Parathyroid adenoma (tissue), 2 donors: ENCODE results near the gene TEX10.

Experiments
- H2AFZ ChIP-seq: fragments of 300-600 bp; sonication (generic); one replicate; pipeline ENCODE4 v1.7.0; 2017; ENCODE audit warnings: antibody characterized with exemption, mild to moderate bottlenecking
- H3K27ac ChIP-seq: fragments of 300-600 bp; sonication (generic); one replicate; pipeline ENCODE4 v1.7.0; 2017
- H3K27me3 ChIP-seq: fragments of 300-600 bp; sonication (generic); one replicate; pipeline ENCODE4 v1.7.0; 2017; ENCODE audit warnings: low read length; ENCODE audit not compliant: control insufficient read depth, insufficient read depth
- H3K36me3 ChIP-seq: fragments of 300-600 bp; sonication (generic); one replicate; pipeline ENCODE4 v1.7.0; 2017; ENCODE audit warnings: low read length; ENCODE audit not compliant: control insufficient read depth, insufficient read depth
- H3K4me1 ChIP-seq: fragments of 300-600 bp; sonication (generic); one replicate; pipeline ENCODE4 v1.7.0; 2017; ENCODE audit warnings: control low read depth
- H3K4me2 ChIP-seq: fragments of 300-600 bp; sonication (generic); one replicate; pipeline ENCODE4 v1.7.0; 2017; ENCODE audit warnings: low read length
- H3K4me3 ChIP-seq: fragments of 300-600 bp; sonication (generic); one replicate; pipeline ENCODE4 v1.7.0; 2017; ENCODE audit warnings: low read depth, low read length
- H3K79me2 ChIP-seq: fragments of 300-600 bp; sonication (generic); one replicate; pipeline ENCODE4 v1.7.0; 2017; ENCODE audit warnings: control low read depth
- H3K9ac ChIP-seq: fragments of 300-600 bp; sonication (generic); one replicate; pipeline ENCODE4 v1.7.0; 2017; ENCODE audit warnings: mild to moderate bottlenecking
- H3K9me3 ChIP-seq: fragments of 300-600 bp; sonication (generic); one replicate; pipeline ENCODE4 v1.7.0; 2017; ENCODE audit warnings: low read length; ENCODE audit not compliant: control insufficient read depth
- CTCF ChIP-seq: fragments of 300-600 bp; sonication (generic); IDR thresholded peaks from one replicate; pipeline ENCODE4 v1.7.0; 2017; ENCODE audit warnings: antibody characterized with exemption, mild to moderate bottlenecking
- donor health status: primary hyperparathyroidism.

Gene TEX10

GRCh38 chr9:100352201-100352726 is 478 bp downstream of the TEX10 start:
- H3K4me1 ChIP-seq, result no peaks in the 10 kb centered on the region
- H3K79me2 ChIP-seq, result peaks cover 6% of the 10 kb centered on the region
- no peaks in the 10 kb centered on the region for H3K36me3 ChIP-seq
- H3K27ac ChIP-seq, result peak overlapping the region; percentile 57
- no peak overlapping the region for H3K9ac ChIP-seq
- H3K9me3 ChIP-seq, result no peaks in the 10 kb centered on the region
- TF ChIP-seq CTCF, result no peak
- peak overlapping the region; percentile 93 for H2AFZ ChIP-seq
- H3K27me3 ChIP-seq, result no peaks in the 10 kb centered on the region
- peak overlapping the region; percentile 84 for H3K4me3 ChIP-seq
- peak overlapping the region; percentile 86 for H3K4me2 ChIP-seq

- H3K4me2 ChIP-seq, result peak overlapping the region; percentile 86
- H3K9ac ChIP-seq, result no peak overlapping the region
- H3K9me3 ChIP-seq, result no peaks in the 10 kb centered on the region
- H3K4me1 ChIP-seq, result no peaks in the 10 kb centered on the region
- no peak overlapping the region for H2AFZ ChIP-seq
- H3K36me3 ChIP-seq, result no peaks in the 10 kb centered on the region
- H3K27me3 ChIP-seq, result no peaks in the 10 kb centered on the region
- no peak for TF ChIP-seq CTCF
- H3K4me3 ChIP-seq, result peak overlapping the region; percentile 84
- H3K79me2 ChIP-seq, result peaks cover 6% of the 10 kb centered on the region
- H3K27ac ChIP-seq, result no peak overlapping the region
These were observed 1.2 kb downstream of the TEX10 start for GRCh38 chr9:100351508-100351907.

- H3K27me3 ChIP-seq, result no peaks in the 10 kb centered on the region
- TF ChIP-seq CTCF, result no peak
- H3K9me3 ChIP-seq, result no peaks in the 10 kb centered on the region
- H3K4me1 ChIP-seq, result no peaks in the 10 kb centered on the region
- no peak overlapping the region for H3K9ac ChIP-seq
- H2AFZ ChIP-seq, result no peak overlapping the region
- peaks cover 6% of the 10 kb centered on the region for H3K79me2 ChIP-seq
- no peak overlapping the region for H3K27ac ChIP-seq
- H3K4me3 ChIP-seq, result no peak overlapping the region
- H3K4me2 ChIP-seq, result no peak overlapping the region
- no peaks in the 10 kb centered on the region for H3K36me3 ChIP-seq
These were observed 2.6 kb downstream of the TEX10 start for GRCh38 chr9:100350188-100350587.

GRCh38 chr9:100346836-100347235 is 5.9 kb downstream of the TEX10 start:
- H3K9ac ChIP-seq, result no peak overlapping the region
- peaks cover 2% of the 10 kb centered on the region for H3K79me2 ChIP-seq
- H3K4me1 ChIP-seq, result no peaks in the 10 kb centered on the region
- no peaks in the 10 kb centered on the region for H3K36me3 ChIP-seq
- H3K27ac ChIP-seq, result no peak overlapping the region
- no peak overlapping the region for H3K4me3 ChIP-seq
- H3K27me3 ChIP-seq, result no peaks in the 10 kb centered on the region
- no peaks in the 10 kb centered on the region for H3K9me3 ChIP-seq
- no peak overlapping the region for H3K4me2 ChIP-seq
- no peak for TF ChIP-seq CTCF
- no peak overlapping the region for H2AFZ ChIP-seq

GRCh38 chr9:100341889-100342288 is 10.9 kb downstream of the TEX10 start:
- H3K9ac ChIP-seq, result no peak overlapping the region
- no peak overlapping the region for H3K4me2 ChIP-seq
- H3K36me3 ChIP-seq, result no peaks in the 10 kb centered on the region
- H3K27me3 ChIP-seq, result no peaks in the 10 kb centered on the region
- no peaks in the 10 kb centered on the region for H3K79me2 ChIP-seq
- TF ChIP-seq CTCF, result no peak
- no peaks in the 10 kb centered on the region for H3K4me1 ChIP-seq
- no peak overlapping the region for H3K4me3 ChIP-seq
- H3K9me3 ChIP-seq, result no peaks in the 10 kb centered on the region
- H3K27ac ChIP-seq, result no peak overlapping the region
- no peak overlapping the region for H2AFZ ChIP-seq
